GM12878 (cell line): Measurements from ENCODE around the gene ENSA. TPM values are rescaled to one million over a fixed set of nuclear protein-coding genes. Genes with fewer than 3 reads are reported as not detected.
"Not testable (repeated sequence)": the region's sequence is repeated elsewhere in the genome, so short reads cannot be mapped to it uniquely, and the experiment has no call there.

Source experiments
- ATAC-seq: fragments of 200-7000 bp; cut with Tn5 transposase; 3 replicates; pipeline ENCODE4 v1.9.1; 2020; ENCODE audit warnings: mild to moderate bottlenecking, moderate library complexity
- BruUV-seq: library from RNA; stranded (reverse); fragments of 400-500 nt; replicated peaks from 2 replicates; lab custom pipeline; 2021; lab: Mats Ljungman, UMichigan
- CTCF ChIA-PET: fragments of 300-600 bp; sonication (Branson Sonifier 250); formaldehyde crosslinking; extraction: SDS; loops from one replicate; lab custom pipeline; 2021; ENCODE audit warnings: inconsistent platforms; lab: Yijun Ruan, JAX
- POLR2A ChIA-PET: fragments of 350-600 bp; formaldehyde crosslinking; extraction: SDS; loops from one replicate; lab custom pipeline; 2021; ENCODE audit warnings: inconsistent platforms; lab: Charles Lee
- RAD21 ChIA-PET: fragments of 300-600 bp; sonication (Branson Sonifier 250); formaldehyde crosslinking; loops from one replicate; lab custom pipeline; 2023; ENCODE audit warnings: antibody characterized with exemption; ENCODE audit not compliant: unreplicated experiment; lab: Charles Lee
- SMC1A ChIA-PET: fragments of 300-600 bp; sonication (Branson Sonifier 250); formaldehyde crosslinking; loops from one replicate; lab custom pipeline; 2023; ENCODE audit not compliant: unreplicated experiment, uncharacterized antibody; lab: Charles Lee
- DNase-seq: peaks from one replicate; pipeline ENCODE4 v3.0.0-alpha.2; 2011; ENCODE audit warnings: low read depth, low spot score
- FAIRE-seq: peaks from 3 replicates; lab custom pipeline; 2011; peaks lifted over from hg19 to GRCh38; lab: Jason Lieb, UNC
- H2AFZ ChIP-seq: 2 replicates; pipeline ENCODE4 v1.6.0; 2011; ENCODE audit warnings: low read depth, low read length, control low read depth; ENCODE audit not compliant: control insufficient read depth
- H3K27ac ChIP-seq: 2 replicates; pipeline ENCODE4 v1.5.1; 2011; ENCODE audit warnings: control low read depth; ENCODE audit not compliant: control insufficient read depth, insufficient read depth
- H3K27me3 ChIP-seq, 2 experiments: replicated peaks in 1 of 2; 2 replicates each; pipeline versions ENCODE4 v1.6.0 to v1.6.1; 2011; ENCODE audit warnings: low read length in 1 of 2; ENCODE audit not compliant: control insufficient read depth in 2 of 2, insufficient read depth in 2 of 2
- H3K36me3 ChIP-seq, 2 experiments: 2 replicates each; pipeline ENCODE4 v1.5.1; 2011; ENCODE audit warnings: low read length in 1 of 2; ENCODE audit not compliant: control insufficient read depth in 2 of 2, insufficient read depth in 2 of 2
- H3K4me1 ChIP-seq: 2 replicates; pipeline ENCODE4 v1.6.1; 2011; ENCODE audit warnings: mild to moderate bottlenecking, low read length, moderate library complexity, mixed read lengths; ENCODE audit not compliant: control insufficient read depth, insufficient read depth
- H3K4me2 ChIP-seq: 2 replicates; pipeline ENCODE4 v1.6.0; 2011; ENCODE audit warnings: control low read depth; ENCODE audit not compliant: control insufficient read depth, insufficient read depth
- H3K4me3 ChIP-seq: fragments of 200-600 bp; sonication (generic); 2 replicates; pipeline ENCODE4 v1.5.1; 2016
- H3K79me2 ChIP-seq: 2 replicates; pipeline ENCODE4 v1.6.0; 2011; ENCODE audit warnings: low read length; ENCODE audit not compliant: control insufficient read depth, insufficient read depth
- H3K9ac ChIP-seq: 2 replicates; pipeline ENCODE4 v1.8.0; 2011; ENCODE audit warnings: low read length, control low read depth, mixed read lengths; ENCODE audit not compliant: control insufficient read depth, insufficient read depth
- H3K9me3 ChIP-seq: replicated peaks from 3 replicates; pipeline ENCODE4 v1.5.1; 2011; ENCODE audit warnings: mild to moderate bottlenecking, low read length; ENCODE audit not compliant: control insufficient read depth, insufficient read depth
- H4K20me1 ChIP-seq: 2 replicates; pipeline ENCODE4 v1.6.0; 2011; ENCODE audit not compliant: control insufficient read depth, insufficient read depth
- E2F8 ChIP-seq: fragments of 450-650 bp; IDR thresholded peaks from 2 replicates; pipeline ENCODE4 v1.6.1; 2018; ENCODE audit warnings: mild to moderate bottlenecking, low read depth, moderate library complexity; ENCODE audit not compliant: partially characterized antibody
- LARP7 ChIP-seq: fragments of 450-650 bp; IDR thresholded peaks from 2 replicates; pipeline ENCODE4 v1.6.1; 2017; ENCODE audit warnings: mild to moderate bottlenecking
- PKNOX1 ChIP-seq: fragments of 450-650 bp; IDR thresholded peaks from 2 replicates; pipeline ENCODE4 v1.6.1; 2016; ENCODE audit warnings: mild to moderate bottlenecking
- ZNF24 ChIP-seq: fragments of 450-650 bp; IDR thresholded peaks from 2 replicates; pipeline ENCODE4 v1.6.1; 2017; ENCODE audit warnings: antibody characterized with exemption, mild to moderate bottlenecking
- ZNF274 ChIP-seq: IDR thresholded peaks from one replicate; pipeline ENCODE4 v1.8.0; 2011; ENCODE audit not compliant: insufficient read length, insufficient read depth
- WGBS: methylation state at CpG from one replicate; pipeline ENCODE4 v1.1.6; 2016; ENCODE audit warnings: low lambda C conversion rate; ENCODE audit not compliant: insufficient replicate concordance, insufficient coverage; ENCODE audit errors: missing lambda C conversion rate; 5-methylcytosine and 5-hydroxymethylcytosine counted together
- in situ Hi-C: fragments of 300-500 bp; cut with MboI; formaldehyde crosslinking; loops from 9 replicates; pipeline ENCODE4 v1.14.3; 2018; ENCODE audit warnings: mixed read lengths
- intact Hi-C: fragments of 100-400 bp; cut with micrococcal nuclease; formaldehyde crosslinking; loops from one replicate; pipeline ENCODE4 v1.14.2; 2022; ENCODE audit not compliant: unreplicated experiment
- polyA plus RNA-seq, 11 experiments: library from polyadenylated mRNA; depleted of rRNA in 4 of 11; unstranded in 6 of 11; stranded (reverse) in 5 of 11; fragments of >200 nt; fragmentation: Nextera tagmentation in 4 of 11; fragmentation: Illumina TruSeq in 1 of 11; extraction: Ambion mirVana in 4 of 11; extraction: Trizol in 1 of 11; gene quantifications; 1 replicate in 1 of 11; 2 replicates in 10 of 11; pipeline versions ENCODE4 v1.2.1 to v1.2.3, GENCODE V29; 2011 to 2016; ENCODE audit warnings: inconsistent platforms in 2 of 11, missing spikeins in 2 of 11, low read depth in 1 of 11
- total RNA-seq, 4 experiments: library from RNA; depleted of rRNA in 3 of 4; stranded (reverse); fragments of >200 nt in 3 of 4; fragmentation: Illumina TruSeq in 1 of 4; extraction: Trizol in 1 of 4; gene quantifications; 2 replicates each; pipeline versions ENCODE4 v1.2.1 to v1.2.3, GENCODE V29; 2013 to 2021

ENSA gene
- total and polyA plus RNA-seq, 10 of the 15 experiments (the other 5 are each of a cell fraction or from before 2014, with no cell fraction given), result 56.1 to 605 (median 143) TPM

GRCh38 chr1:150654635-150655034, 25.2 kb upstream of the ENSA start:
- FAIRE-seq, H3K27ac ChIP-seq, H3K9ac ChIP-seq, BruUV-seq, SMC1A ChIA-PET, DNase-seq, H3K36me3 ChIP-seq, H3K79me2 ChIP-seq, H2AFZ ChIP-seq, H3K4me2 ChIP-seq, ATAC-seq, intact Hi-C loops, H3K4me1 ChIP-seq, H3K9me3 ChIP-seq, H3K27me3 ChIP-seq, RAD21 ChIA-PET, H4K20me1 ChIP-seq, in situ Hi-C loops, H3K4me3 ChIP-seq: not testable (repeated sequence)
- ChIA-PET POLR2A (interaction anchor here (0.6 kb wide), 1 partner anchor 267 kb away, joined by 3 read pairs; no protein-coding TSS in a partner anchor), CTCF (interaction anchor here (1.1 kb wide), 1 partner anchor 8 kb away, joined by 3 read pairs; no protein-coding TSS in a partner anchor)
- 96% methylated on average over 10 of the region's 10 CpGs for WGBS

- Histone ChIP-seq H3K4me3 (no peak overlapping the region), H2AFZ (no peak overlapping the region), H3K27ac (no peak overlapping the region), H3K4me1 (no peaks in the 10 kb centered on the region), H3K36me3 (peaks cover 1 to 16% of the 10 kb centered on the region in 2 experiments), H3K9me3 (no peaks in the 10 kb centered on the region), H3K4me2 (no peak overlapping the region), H4K20me1 (no peaks in the 10 kb centered on the region), H3K27me3 (no peaks in the 10 kb centered on the region), H3K79me2 (no peaks in the 10 kb centered on the region), H3K9ac (no peak overlapping the region)
- DNase-seq (no peak), ATAC-seq (no peak), FAIRE-seq (no peak)
- no TSS peak for BruUV-seq
- ChIA-PET POLR2A (no interaction called here), SMC1A (interaction anchor here (1.4 kb wide), 1 partner anchor 89 kb away, joined by 4 read pairs; no protein-coding TSS in a partner anchor), RAD21 (no interaction called here), CTCF (interaction anchor here (2.3 kb wide), 1 partner anchor 89 kb away, joined by 7 read pairs; no protein-coding TSS in a partner anchor)
- in situ Hi-C loops (no loop called here), intact Hi-C loops (no loop called here)
- 93% methylated on average over 1 of the region's 1 CpG for WGBS
- TF ChIP-seq ZNF274 (no peak), LARP7 (no peak), ZNF24 (no peak), PKNOX1 (no peak), E2F8 (no peak)
Observed at GRCh38 chr1:150650193-150650592, 20.8 kb upstream of the ENSA start.
